Endothelial cell of umbilical vein (primary cell): ENCODE data around the gene TWIST2. TPM values are rescaled to one million over a fixed set of nuclear protein-coding genes. Genes with fewer than 3 reads are reported as not detected.

Experiments used
- BruUV-seq: library from RNA; stranded (reverse); fragments of 400-500 nt; replicated peaks from 2 replicates; lab custom pipeline; 2021; lab: Mats Ljungman, UMichigan
- CTCF ChIA-PET: fragments of 300-600, 350-600 bp; sonication (Branson Sonifier 250); formaldehyde crosslinking; loops from one replicate; lab custom pipeline; 2021; ENCODE audit warnings: antibody characterized with exemption, inconsistent platforms; lab: Charles Lee
- POLR2A ChIA-PET: fragments of 300-600, 350-600 bp; sonication (Branson Sonifier 250); formaldehyde crosslinking; loops from one replicate; lab custom pipeline; 2021; ENCODE audit warnings: antibody characterized with exemption, inconsistent platforms; lab: Charles Lee
- DNase-seq: peaks from one replicate; pipeline ENCODE4 v3.0.0-alpha.2; 2011; ENCODE audit warnings: low read depth, low spot score
- FAIRE-seq: peaks from 2 replicates; lab custom pipeline; 2011; peaks lifted over from hg19 to GRCh38; lab: Jason Lieb, UNC
- H2AFZ ChIP-seq: 2 replicates; pipeline ENCODE4 v1.6.0; 2012; ENCODE audit warnings: low read depth, low read length, control low read depth, inconsistent platforms
- H3K27ac ChIP-seq: 2 replicates; pipeline ENCODE4 v1.5.1; 2011; ENCODE audit warnings: low read depth, mild to moderate bottlenecking, control low read depth, low read length, moderate library complexity; ENCODE audit not compliant: insufficient read depth
- H3K27me3 ChIP-seq, 2 experiments: 2 replicates each; pipeline versions ENCODE4 v1.6.0 to v1.6.1; 2011; ENCODE audit warnings: low read length in 2 of 2, mixed read lengths in 1 of 2; ENCODE audit not compliant: control insufficient read depth in 2 of 2, insufficient read depth in 2 of 2
- H3K36me3 ChIP-seq, 2 experiments: 2 replicates in 1 of 2; 3 replicates in 1 of 2; pipeline ENCODE4 v1.5.1; 2011; ENCODE audit warnings: low read length in 2 of 2, mild to moderate bottlenecking in 1 of 2, moderate library complexity in 1 of 2; ENCODE audit not compliant: control insufficient read depth in 2 of 2, insufficient read depth in 2 of 2; ENCODE audit errors: extremely low read depth in 1 of 2
- H3K4me1 ChIP-seq: 3 replicates; pipeline ENCODE4 v1.5.1; 2011; ENCODE audit warnings: mild to moderate bottlenecking, low read length; ENCODE audit not compliant: control insufficient read depth, insufficient read depth; ENCODE audit errors: extremely low read depth
- H3K4me2 ChIP-seq: 2 replicates; pipeline ENCODE4 v1.6.1; 2011; ENCODE audit warnings: low read length, control low read depth, mixed read lengths; ENCODE audit not compliant: insufficient read depth
- H3K4me3 ChIP-seq, 3 experiments: fragments of 200-600 bp in 1 of 3; sonication (generic), shearing (Covaris generic) in 1 of 3; replicated peaks in 1 of 3; 2 replicates each; pipeline ENCODE4 v1.5.1; 2011 to 2016; ENCODE audit warnings: control low read depth in 3 of 3, low read length in 3 of 3, mild to moderate bottlenecking in 2 of 3, inconsistent platforms in 1 of 3, low read depth in 1 of 3, moderate library complexity in 1 of 3; ENCODE audit not compliant: insufficient read depth in 1 of 3
- H3K79me2 ChIP-seq: 2 replicates; pipeline ENCODE4 v1.6.0; 2012; ENCODE audit warnings: low read length, inconsistent platforms; ENCODE audit not compliant: control insufficient read depth, insufficient read depth
- H3K9ac ChIP-seq: replicated peaks from 2 replicates; pipeline ENCODE3; 2011; ENCODE audit warnings: low read length, control low read depth; ENCODE audit not compliant: insufficient read depth; ENCODE audit errors: extremely low read depth
- H3K9me1 ChIP-seq: replicated peaks from 3 replicates; pipeline ENCODE4 v1.6.0; 2011; ENCODE audit warnings: mild to moderate bottlenecking, low read length; ENCODE audit not compliant: control insufficient read depth, insufficient read depth; ENCODE audit errors: extremely low read depth
- H3K9me3 ChIP-seq: replicated peaks from 2 replicates; pipeline ENCODE4 v1.5.1; 2012; ENCODE audit warnings: low read length, inconsistent platforms; ENCODE audit not compliant: control insufficient read depth, insufficient read depth
- H4K20me1 ChIP-seq: replicated peaks from 2 replicates; pipeline ENCODE3; 2011; ENCODE audit warnings: mild to moderate bottlenecking, low read length; ENCODE audit not compliant: control insufficient read depth, insufficient read depth; ENCODE audit errors: extremely low read depth
- CTCF ChIP-seq, 2 donors: IDR thresholded peaks; 1 replicate in 1 of 2; 2 replicates in 1 of 2; pipeline ENCODE4 v1.5.1; 2011; ENCODE audit warnings: low read length in 2 of 2, mild to moderate bottlenecking in 2 of 2, moderate library complexity in 2 of 2, control low read depth in 1 of 2, inconsistent platforms in 1 of 2, low read depth in 1 of 2; ENCODE audit not compliant: insufficient read depth in 1 of 2; ENCODE audit errors: extremely low read depth in 1 of 2
- GATA2 ChIP-seq: IDR thresholded peaks from 2 replicates; pipeline ENCODE4 v1.7.0; 2011; ENCODE audit warnings: low read depth, mild to moderate bottlenecking, moderate library complexity, mixed read lengths, low read length; ENCODE audit not compliant: insufficient read length, insufficient read depth
- JUN ChIP-seq: IDR thresholded peaks from 2 replicates; pipeline ENCODE4 v1.6.1; 2011; ENCODE audit warnings: borderline replicate concordance, low read depth; ENCODE audit not compliant: insufficient read length, insufficient read depth
- MAX ChIP-seq: IDR thresholded peaks from 2 replicates; pipeline ENCODE4 v1.6.1; 2011; ENCODE audit not compliant: insufficient read depth, insufficient read length
- POLR2A ChIP-seq: IDR thresholded peaks from 2 replicates; pipeline ENCODE4 v1.6.1; 2012; ENCODE audit warnings: low read depth, mild to moderate bottlenecking, control low read depth, low read length
- POLR2AphosphoS5 ChIP-seq: IDR thresholded peaks from 2 replicates; pipeline ENCODE4 v1.6.1; 2012; ENCODE audit warnings: low read depth, mild to moderate bottlenecking, control low read depth, low read length, moderate library complexity; ENCODE audit not compliant: insufficient read depth
- dilution Hi-C: fragments of 300-500 bp; cut with MboI; formaldehyde crosslinking; loops from one replicate; pipeline ENCODE4 v1.15.0; 2019; ENCODE audit warnings: low sequenced_read_pairs; ENCODE audit not compliant: extremely low pct_ligation_motif_present
- intact Hi-C: fragments of 100-400 bp; cut with micrococcal nuclease; formaldehyde crosslinking; loops from one replicate; pipeline ENCODE4 v1.10.0; 2022
- polyA plus RNA-seq, 4 experiments: library from polyadenylated mRNA; depleted of rRNA in 3 of 4; stranded (reverse) in 3 of 4; unstranded in 1 of 4; fragments of >200 nt; gene quantifications; 2 replicates each; pipeline versions ENCODE4 v1.2.1 to v1.2.3, GENCODE V29; 2011 to 2012; ENCODE audit warnings: missing spikeins in 1 of 4
- total RNA-seq: library from RNA; stranded (reverse); gene quantifications from 2 replicates; pipeline ENCODE4 v1.2.3, GENCODE V29; 2021

TWIST2 gene
- total and polyA plus RNA-seq, 2 donors (not counting 3 experiments of a cell fraction or from before 2014, with no cell fraction given): 2.3 to 3.4 TPM

GRCh38 chr2:238851761-238852160, 3.9 kb downstream of the TWIST2 start:
- CTCF ChIA-PET: interaction anchor here (0.8 kb wide), 1 partner anchor 66 kb away, joined by 3 read pairs; no protein-coding TSS in a partner anchor
- Histone ChIP-seq H3K27me3 (peaks cover 2 to 13% of the 10 kb centered on the region in 2 experiments), H3K27ac (no peak overlapping the region), H3K9me1 (no peaks in the 10 kb centered on the region), H3K9ac (no peak overlapping the region), H3K9me3 (no peaks in the 10 kb centered on the region), H3K4me2 (no peak overlapping the region), H3K4me3 (no peak overlapping the region), H3K36me3 (no peaks in the 10 kb centered on the region), H2AFZ (no peak overlapping the region), H3K79me2 (no peaks in the 10 kb centered on the region), H4K20me1 (no peaks in the 10 kb centered on the region), H3K4me1 (peaks cover 4% of the 10 kb centered on the region)
- FAIRE-seq: no peak
- BruUV-seq: no TSS peak
- TF ChIP-seq POLR2AphosphoS5 (no peak), GATA2 (no peak), JUN (no peak), MAX (no peak), CTCF (IDR thresholded peaks at IDR 0.05; ENCODE audit: extremely low read depth in 1 of 2, insufficient read depth in 1 of 2, low read depth in 1 of 2, low read length in 2 of 2) (no peak), POLR2A (no peak)
- intact Hi-C loops (no loop called here), dilution Hi-C loops (no loop called here)
- POLR2A ChIA-PET: no interaction called here
- no peak for DNase-seq
